Ecto neural progenitor cell (in vitro differentiated cells): ENCODE results near the gene ARHGEF10L.

ENCODE experiments used
- DNase-seq: peaks from one replicate; pipeline ENCODE4 v3.0.0-alpha.2; 2018; ENCODE audit warnings: low spot score

The ARHGEF10L gene

DNA sequence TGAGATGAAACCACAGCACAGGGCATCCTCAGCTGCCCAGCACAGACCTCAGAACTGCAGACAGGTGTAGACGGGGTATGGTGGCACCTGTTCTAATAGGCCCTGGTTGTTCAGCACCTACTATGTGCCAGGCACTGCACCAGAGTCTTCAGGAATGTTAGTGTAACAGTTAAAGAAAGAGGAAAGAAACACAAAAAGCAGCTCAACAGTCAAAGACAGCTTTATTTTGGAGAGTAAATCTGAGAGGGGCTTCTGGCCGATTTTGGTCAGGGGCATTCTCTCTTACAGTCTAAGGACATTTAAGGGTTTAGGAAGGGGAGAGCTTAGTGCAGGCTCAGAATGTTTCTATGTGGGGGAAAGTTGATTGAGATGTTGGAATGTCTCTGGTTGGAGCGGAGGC lies 170.5 kb downstream of the ARHGEF10L start:
- DNase-seq: no peak

DNA sequence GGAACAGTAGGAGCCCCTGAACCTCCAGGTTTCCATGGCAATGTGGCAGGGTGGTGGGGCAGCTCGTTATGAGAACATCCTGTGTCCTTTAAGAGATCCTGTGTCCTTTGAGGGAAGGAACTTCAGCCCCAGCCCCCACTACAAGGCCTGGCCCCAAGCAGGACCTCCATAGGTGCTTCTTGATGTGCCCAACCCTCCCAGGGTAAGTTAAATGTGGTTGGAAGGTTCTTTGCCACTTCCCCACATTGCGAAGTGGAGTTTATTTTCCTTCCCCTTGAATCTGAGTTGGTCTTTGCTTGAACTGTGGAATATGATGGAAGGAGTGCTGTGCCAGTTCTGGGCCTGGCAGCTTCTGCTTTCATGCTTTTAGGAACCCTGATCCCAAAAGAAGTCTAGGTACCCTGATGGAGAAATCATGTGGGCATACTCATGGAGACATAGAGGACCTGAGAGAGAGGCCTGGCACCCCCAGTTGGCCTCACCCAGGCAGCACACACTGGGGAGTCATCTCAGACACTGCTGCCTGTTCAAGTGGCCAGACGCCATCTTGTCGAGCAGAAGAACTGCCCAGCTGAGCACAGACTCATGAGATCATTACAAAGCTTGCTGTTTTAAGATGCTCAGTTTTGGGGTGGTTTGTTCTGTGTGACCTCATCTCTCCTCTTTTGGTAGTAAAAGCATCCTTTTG lies 171.5 kb downstream of the ARHGEF10L start:
- no peak for DNase-seq

DNA sequence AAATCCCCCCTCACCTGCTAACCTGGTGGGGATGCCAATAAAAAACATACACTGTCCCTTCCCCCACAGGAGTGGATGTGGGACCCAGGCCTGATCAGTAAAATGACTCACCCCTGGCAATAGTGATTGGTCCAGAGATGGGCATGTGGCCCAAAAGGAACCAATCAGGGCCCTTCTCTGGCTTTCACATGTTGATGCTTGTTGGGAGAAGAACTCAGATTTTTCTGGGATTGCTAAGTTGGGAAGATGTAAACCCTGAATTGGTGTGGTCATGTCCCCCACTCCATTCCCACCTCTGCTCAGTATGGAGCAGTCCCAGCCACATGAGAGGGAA lies 172.0 kb downstream of the ARHGEF10L start:
- DNase-seq: no peak

DNA sequence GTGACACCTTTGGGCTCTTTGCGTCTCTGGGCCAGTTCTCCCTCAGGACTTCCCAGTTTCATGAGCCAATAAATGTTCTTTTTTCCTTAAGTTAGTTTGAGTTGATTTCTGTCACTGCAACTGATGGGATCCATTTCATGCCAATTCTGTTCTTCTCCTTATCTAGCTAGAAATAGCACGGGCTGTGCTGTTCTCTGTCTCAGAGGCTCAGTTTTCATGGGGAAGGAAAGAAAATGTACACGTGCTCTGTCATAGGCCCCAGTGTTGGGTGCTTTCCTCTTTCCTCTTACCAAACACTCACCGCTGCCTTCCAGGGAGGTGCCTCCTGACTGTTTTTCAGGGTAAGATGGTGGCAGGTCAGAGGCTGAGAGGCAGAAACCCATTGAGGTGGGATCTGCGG lies 172.4 kb downstream of the ARHGEF10L start:
- no peak for DNase-seq

DNA sequence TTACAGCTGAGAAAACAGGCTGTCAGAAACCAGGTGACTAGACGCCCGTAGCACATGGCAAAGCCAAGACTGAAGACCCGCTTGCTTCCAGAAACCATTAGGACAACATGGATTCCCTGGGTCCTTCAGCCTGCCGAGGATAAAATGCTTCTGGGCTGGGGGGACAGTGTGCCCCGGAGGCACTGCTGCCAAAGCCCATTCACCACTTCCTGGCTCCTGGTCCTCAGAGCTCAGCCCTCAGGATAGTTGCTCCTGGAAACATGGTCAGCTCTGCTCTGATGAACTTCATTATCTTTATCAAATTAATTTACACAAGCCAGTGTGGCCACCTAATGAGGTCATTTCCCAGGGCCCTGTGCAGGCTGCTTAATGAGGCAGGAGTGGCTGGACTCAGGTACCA lies 174.5 kb downstream of the ARHGEF10L start:
- DNase-seq: no peak

DNA sequence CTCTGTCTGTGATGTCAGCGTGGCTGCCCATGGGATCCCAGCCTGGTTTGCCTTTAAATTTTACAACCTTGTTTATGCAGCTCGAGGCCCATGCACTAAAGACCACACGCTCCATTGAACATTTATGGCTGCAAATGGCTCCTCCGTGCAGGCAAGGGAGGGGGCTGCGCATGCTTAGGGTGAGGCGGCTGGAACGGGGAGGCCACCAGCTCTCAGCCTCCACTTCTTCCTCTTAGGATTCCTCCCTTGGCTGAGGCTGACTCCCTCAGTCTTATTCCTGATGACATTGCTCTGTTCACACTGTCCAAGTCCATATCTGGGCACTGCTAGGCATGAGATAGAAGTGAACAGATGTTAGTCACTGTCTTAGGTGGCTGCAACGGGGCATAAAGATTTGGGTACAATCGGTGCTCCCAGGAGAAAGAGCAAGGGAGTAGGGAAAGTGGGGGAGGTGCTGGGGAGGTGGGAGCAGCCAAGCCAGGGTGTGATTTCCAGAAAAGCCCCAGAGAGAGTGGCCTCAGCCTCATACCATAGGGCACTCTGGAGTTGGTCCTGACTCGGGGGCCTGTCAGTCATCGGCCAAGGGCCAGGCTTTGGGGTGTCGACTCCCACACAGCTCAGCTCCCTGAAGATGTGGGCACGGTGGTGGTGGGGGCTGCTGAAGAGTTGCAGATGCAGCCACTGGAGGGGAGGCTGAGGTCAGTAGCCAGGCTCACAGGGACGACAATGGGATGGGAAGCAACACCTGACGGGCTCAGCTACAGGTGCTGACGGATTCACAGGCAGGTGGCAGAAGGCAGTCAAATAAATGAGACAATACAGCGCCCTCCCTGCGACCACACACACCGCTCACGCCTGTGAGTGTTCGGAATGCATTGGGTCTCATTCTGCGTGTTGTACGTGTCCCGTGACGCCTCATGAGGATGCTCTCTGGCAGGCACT lies 178.4 kb downstream of the ARHGEF10L start:
- no peak for DNase-seq

DNA sequence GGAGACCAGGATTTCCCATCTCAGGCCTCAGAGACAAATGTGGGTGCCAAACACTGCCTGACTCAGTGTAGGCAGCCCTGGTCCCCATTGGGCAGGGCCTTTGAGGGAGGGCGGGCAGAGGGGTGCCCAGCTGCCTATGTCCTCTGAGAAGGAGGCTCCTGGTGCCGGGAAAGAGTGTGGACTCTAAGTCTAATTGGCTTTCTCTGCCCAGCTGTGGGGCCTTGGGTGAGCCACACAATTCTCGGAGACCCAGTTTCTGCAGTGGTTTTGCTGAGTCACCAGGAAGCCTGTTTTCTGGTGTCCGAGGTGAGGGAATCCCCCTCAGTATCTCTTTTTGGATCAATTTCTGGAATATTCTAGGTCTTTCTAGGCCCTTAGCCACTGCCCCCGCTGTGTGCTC lies 180.4 kb downstream of the ARHGEF10L start:
- no peak for DNase-seq

DNA sequence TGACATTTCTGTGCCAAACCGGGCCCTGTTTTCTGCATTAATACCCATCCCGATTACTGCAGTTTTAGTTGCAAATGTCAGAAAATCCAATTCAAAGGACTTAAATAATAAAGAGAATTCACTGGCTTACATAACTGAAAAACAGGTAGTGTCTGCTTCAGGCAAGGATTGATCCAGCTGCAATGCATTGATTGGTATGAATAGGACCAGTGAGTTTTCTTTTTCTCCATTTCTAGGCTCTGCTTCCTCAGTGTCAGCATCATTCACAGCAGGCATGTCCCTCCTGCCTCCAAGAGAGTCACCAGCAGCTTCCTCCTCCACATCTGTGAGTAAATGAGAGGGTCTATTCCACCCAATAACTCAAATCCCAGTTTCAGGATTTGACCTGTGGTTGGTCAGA lies 181.9 kb downstream of the ARHGEF10L start:
- no peak for DNase-seq

DNA sequence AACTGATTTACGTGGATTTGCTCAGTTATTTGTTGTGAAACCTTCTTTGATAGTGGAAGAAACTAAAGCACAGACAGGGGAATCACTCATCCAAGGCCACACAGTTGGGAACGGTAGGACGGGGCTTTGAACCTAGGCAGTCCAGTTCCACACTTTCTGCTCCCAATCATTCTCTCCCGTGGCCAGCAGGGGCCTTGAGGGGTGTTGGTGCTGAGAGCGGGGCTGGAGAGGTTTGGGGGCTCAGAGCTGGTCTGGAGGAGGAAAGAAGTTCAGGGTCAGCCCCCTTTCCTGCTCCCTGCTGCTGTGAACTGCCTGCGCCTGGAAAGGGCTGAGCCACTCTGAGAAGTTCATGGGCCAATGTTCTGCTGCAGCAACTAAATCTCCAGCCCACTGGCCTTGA lies 184.2 kb downstream of the ARHGEF10L start:
- no peak for DNase-seq

DNA sequence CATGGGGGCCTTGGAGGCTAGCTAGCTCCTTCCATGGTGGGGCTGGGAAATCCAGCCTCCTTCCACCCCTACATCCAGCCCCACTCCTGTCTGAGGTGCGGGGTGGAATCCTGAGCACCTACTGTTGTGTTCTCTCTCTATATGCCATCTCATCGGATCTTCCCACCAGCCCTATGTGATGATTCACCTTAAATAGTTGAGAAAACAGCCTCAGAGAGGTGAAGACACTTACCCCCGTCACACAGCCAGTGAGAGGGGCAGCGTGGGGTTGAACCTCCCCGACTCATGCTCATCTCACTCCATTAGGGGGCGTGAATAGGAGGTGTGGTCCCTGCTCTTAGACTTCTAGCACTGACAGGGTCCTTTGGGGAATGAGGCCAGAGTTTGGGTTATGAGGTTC lies 184.7 kb downstream of the ARHGEF10L start:
- no peak for DNase-seq

DNA sequence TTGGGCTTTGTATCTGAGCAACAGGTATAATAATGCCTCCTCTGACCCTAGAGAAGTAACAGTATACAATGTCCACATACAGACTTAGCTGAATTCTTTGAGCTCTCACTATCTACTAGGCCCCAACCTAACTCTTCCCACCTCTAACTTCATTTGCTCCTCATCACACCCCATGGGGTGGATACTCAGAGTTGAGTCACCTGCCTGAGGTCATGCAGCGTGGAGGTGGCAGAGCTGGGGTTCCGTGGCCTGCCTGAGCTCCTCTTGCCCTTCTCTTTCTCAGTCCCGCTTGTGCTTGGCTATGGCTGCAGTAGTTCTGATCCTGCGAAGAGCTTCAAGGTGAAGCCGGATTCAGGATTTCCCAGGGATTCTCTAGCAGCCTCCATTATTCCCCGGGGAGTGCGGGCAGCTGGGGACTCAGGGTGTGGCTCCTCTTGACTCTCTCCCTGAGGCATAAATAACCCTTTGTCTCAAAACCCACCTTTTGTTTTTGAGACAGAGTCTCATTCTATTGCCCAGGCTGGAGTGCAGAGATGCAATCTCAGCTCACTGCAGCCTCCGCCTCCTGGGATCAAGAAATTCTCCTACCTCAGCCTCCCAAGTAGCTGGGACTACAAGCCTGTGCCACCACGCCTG lies 185.7 kb downstream of the ARHGEF10L start:
- no peak for DNase-seq

DNA sequence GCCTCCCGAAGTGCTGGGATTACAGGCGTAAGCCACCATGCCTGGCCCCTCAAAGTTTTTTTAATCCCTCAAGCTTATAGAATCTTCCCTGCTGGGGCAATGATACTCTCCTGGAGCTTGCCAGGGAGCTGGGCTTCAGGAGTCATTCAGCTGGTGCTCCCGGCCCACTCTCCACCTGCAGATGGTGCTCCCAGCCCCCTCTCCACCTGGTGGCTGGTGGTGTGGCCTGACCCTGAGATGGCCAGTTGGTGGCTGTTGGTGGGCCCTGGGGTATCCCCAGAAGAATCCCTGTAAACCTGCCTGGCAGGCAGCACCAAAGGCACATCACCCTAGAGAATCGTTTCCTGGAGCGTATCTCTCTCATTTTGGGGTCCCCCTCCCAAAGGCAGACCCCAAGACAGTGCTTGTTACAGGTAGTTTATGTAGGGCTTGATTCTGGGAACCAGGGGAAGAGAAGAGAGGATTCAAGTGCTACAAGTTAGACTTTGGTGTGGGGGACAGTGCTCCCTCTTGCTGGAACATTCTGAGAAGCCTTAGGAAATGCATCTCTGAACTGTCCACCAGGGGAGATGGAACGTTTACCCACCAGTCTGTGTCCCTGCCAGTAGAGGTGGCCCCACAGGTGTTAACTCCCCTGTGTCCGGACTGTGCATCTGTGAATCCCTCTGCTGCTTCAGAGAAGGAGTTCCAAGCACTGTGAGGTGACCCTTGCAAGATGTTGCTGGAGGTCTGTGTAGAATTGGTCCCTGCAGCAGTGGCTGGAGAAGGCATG lies 186.5 kb downstream of the ARHGEF10L start:
- no peak for DNase-seq

DNA sequence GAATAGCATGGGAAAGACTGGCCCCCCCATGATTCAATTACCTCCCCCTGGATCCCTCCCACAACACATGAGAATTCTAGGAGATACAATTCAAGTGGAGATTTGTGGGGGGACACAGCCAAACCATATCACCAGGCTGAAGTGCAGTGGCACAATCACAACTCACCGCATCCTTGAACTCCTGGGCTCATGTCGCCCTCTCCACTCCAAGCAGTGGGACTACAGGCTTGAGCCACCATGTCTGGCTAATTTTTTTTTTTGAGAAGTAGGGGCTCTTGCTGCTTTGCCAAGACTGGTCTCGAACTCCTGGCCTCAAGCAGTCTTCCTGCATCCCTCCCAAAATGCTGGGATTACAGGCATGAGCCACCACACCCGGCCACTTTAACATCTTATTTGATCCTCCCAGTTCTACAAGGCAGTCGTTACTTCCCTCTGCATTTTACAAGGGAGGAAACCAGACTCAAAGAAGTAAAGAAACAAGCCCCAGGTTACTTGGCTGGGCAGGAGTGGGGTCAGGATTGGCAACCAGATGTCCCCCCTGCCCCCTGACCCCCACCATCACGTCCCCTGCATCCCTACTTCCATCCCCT lies 188.7 kb downstream of the ARHGEF10L start:
- no peak for DNase-seq

DNA sequence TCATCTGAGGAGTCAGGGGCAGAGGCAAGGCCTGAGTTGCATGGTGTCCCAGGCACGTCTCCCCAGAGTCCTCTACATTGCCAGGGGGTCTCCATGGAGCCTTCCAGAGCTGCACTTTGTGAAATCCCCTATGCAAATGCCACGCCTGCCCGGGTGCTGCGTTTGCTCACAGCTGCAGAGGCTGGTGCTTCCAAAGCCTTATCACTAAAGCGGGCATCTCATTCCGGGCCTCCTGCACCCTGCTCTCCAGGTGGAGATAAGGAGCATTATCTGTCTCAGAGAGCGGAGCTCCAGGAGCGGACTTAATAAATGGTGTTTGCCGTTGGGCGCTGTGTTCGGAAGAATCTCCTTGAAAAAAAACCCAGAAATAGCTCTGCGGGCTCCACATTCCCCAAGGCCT lies 189.8 kb downstream of the ARHGEF10L start:
- no peak for DNase-seq

DNA sequence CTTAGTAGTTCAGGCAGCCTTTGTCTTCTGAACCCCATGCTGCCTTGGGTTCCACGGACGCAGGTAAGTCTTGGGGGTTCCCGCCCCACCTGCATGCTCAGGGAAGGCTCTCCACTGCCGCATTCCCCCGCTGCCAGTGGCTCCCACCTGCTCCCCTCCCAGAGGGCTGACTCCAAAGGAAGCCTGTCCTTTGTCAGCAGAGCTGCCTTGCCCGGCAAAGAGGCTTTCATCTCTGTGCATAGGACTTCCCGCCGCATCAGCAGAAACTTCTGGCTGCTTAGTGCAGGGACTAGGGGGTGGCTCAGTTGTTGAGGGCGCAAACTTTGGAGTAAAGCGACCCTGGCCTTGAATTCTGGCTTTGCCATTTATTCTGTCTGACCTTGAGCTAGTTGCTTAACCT lies 190.4 kb downstream of the ARHGEF10L start:
- no peak for DNase-seq

DNA sequence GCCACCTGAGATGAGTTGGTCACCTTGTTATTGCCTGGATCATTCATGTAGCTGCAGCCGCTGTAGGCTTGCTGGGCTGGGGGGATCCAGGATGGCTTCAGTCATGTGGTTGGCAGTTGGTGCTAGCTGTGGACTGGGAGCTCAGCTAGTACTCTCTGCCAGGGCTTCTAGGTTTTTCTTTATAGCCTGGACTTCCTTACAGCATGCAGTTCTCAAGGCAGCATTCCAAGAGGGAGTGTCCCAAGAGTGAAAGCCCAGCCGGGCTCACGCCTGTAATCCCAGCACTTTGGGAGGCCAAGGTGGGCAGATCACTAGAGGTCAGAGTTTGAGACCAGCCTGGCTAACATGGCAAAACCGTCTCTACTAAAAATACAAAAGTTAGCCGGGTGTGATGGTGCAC lies 192.0 kb downstream of the ARHGEF10L start:
- DNase-seq: no peak

DNA sequence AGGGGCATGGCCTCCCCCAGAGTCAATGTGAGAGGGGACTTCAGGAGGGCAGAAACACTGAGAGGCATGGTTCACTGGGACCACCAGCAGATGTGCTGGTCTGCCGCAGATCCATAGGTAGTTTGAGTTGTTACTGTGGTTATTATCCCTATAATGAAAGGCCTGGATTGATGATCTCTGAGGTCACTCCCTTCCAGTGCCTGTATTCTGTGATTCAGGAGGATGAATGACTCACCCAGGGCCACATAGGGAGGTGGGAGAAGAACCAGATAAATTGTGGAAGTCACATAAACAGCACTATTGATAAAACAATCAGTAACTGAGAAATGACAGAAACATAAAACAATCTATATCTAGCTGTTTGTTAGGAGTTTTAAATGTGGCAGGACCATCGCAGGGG lies 193.0 kb downstream of the ARHGEF10L start:
- no peak for DNase-seq

DNA sequence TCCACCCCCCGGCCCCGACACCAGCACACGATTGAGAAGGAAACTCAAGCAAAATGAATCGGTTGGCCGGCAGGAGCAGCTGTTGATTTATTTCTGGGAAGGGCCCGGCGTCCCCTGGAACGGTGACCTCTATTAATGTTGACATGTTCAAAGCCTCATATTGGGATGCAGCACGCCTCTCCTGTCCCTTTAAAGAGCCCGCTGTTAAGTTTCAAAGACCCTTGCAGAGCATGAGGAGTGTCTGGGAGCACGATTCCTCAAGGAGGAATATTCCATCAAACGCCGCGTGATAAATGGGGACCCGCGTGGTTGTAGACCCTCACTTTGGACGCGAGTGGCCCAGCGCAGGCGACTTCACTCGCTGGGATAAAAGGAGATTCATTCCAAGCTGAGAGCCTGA lies 194.2 kb downstream of the ARHGEF10L start:
- no peak for DNase-seq

DNA sequence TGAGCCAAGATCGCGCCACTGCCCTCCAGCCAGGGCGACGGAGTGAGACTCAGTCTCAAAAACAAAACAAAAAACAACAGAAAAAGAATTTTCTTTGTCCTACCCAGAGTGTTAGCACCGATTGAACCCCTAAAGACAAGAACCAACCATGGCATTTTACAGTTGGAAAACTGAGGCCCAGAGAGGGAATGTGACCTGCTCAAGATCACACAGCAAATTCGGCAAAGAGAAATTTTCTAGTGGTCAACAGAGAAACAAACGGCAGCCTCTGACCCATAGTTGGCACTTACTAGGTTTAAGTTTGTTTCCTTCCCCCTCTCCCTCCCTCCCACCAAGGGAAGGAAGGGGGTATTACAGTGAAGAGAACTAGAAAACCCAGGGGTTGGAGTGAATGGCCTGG lies 195.1 kb downstream of the ARHGEF10L start:
- no peak for DNase-seq

DNA sequence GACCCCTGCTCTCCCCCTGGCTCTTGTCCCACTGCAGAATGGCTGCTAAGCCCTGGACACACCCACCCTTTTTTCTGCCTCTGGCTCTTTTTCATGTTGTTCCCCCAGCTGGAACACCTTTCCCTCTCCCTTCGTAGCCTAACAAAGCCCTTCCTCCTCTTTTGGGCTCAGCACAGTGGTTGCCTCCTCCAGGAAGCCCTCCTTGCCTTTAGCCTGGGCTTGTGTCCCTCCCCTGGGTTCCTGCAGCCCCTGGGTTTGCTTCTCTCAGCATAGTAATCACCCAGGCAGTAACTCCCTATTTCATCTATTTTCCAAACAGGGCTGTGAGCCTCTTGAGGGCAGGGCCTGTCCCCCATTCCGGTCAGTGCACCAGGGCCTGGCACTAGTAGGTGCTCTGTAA lies 195.8 kb downstream of the ARHGEF10L start:
- DNase-seq: no peak

DNA sequence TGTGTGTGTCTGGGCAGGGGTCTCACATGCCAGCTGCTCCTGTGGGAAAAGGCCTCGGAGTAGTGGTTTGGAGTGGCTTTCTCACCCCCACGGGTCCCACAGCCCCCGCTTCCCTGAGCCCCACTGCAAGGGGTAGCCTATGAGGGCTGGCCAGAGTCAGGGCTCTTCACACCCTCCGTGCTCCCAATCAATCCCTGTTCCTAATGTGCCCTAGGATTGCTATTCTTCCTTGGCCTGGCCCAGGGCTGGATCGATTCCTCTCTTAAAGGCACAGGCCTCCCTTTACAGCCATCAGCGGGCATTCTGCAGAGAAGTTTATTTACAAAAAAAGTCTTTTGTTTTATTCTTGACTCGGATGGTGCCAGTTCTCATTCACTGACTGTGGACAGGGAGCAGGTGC lies 196.3 kb downstream of the ARHGEF10L start:
- DNase-seq: no peak

DNA sequence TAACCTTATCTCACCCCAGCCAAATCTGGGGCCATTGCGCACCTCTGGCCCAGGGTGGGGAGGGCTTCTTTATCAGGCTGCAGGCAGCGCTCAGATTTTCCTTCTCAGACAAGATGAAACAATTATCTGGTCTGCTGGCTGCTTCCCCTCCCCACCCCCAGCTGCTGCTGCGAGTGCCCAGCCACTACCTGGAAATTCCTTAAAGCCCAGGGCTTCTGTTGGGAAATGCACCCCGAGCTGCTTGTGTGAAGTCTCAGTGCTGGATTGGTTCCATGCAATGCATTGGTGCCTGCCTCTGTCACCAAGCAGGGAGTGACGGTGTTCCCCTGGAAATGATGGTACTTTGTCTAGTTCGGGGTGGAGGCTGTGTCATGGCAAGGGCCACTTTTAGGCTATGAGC lies 197.1 kb downstream of the ARHGEF10L start:
- DNase-seq: no peak
